Measurements from ENCODE around the gene PPFIA3. TPM values are rescaled to one million over a fixed set of nuclear protein-coding genes. Genes with fewer than 3 reads are reported as not detected.
A peak's percentile ranks its signal among the peaks of the same experiment; 100 is the strongest.

PPFIA3 gene
- total RNA-seq, 1 experiment from 2014 or later = 56.3 TPM

GRCh38 chr19:49151267-49152118, 32.1 kb downstream of the PPFIA3 start:
- peak; percentile 41 for ATAC-seq
- CTCF ChIA-PET = interaction anchor here (1.1 kb wide), 1 partner anchor 54 kb away, joined by 4 read pairs; no protein-coding TSS in a partner anchor
- Histone ChIP-seq H3K4me2 (ENCODE audit: low read length) (peak overlapping the region; percentile 91), H3K4me1 (ENCODE audit: insufficient read depth, low read length) (peaks cover 25% of the 10 kb centered on the region), H4K20me1 (ENCODE audit: low read length) (no peaks in the 10 kb centered on the region), H3K4me3 (ENCODE audit: low read length) (peak overlapping the region; percentile 71), H3K27ac (ENCODE audit: low read length) (peak overlapping the region; percentile 13; the same call in 1 of the 2 replicates), H3K9me3 (ENCODE audit: low read length) (no peaks in the 10 kb centered on the region), H3K36me3 (ENCODE audit: low read depth, low read length) (no peaks in the 10 kb centered on the region), H3F3A (ENCODE audit: low read length, unreplicated experiment) (no peaks in the 10 kb centered on the region), H2AFZ (ENCODE audit: low read length) (no peak overlapping the region), H3K9ac (ENCODE audit: low read length) (peak overlapping the region; percentile 75; the same call in 1 of the 2 replicates), H3K9me2 (replicated peaks; ENCODE audit: low read length) (no peaks in the 10 kb centered on the region), H3K79me2 (ENCODE audit: low read length) (no peaks in the 10 kb centered on the region), H3K27me3 (ENCODE audit: low read length) (no peaks in the 10 kb centered on the region)
- intact Hi-C loops (cut with micrococcal nuclease) = no loop called here
- peak; percentile 95 for DNase-seq
- TF ChIP-seq EZH2phosphoT487 (IDR thresholded peaks at IDR 0.05; ENCODE audit: borderline replicate concordance, low read length) = no peak
- no peak for TF ChIP-seq CTCF (conservative IDR thresholded peaks at IDR 0.05; ENCODE audit: low read depth, low read length)
- no peak for TF ChIP-seq EZH2 (IDR thresholded peaks at IDR 0.05; ENCODE audit: low read length, unreplicated experiment)
- no TSS peak for BruUV-seq (replicated peaks)
- POLR2A ChIA-PET (ENCODE audit: unreplicated experiment) = interaction anchor here (0.7 kb wide), 1 partner anchor 159 kb away, joined by 3 read pairs; no protein-coding TSS in a partner anchor

GRCh38 chr19:49152119-49152550, 32.8 kb downstream of the PPFIA3 start:
- CTCF ChIA-PET = no interaction called here
- intact Hi-C loops (cut with micrococcal nuclease) = no loop called here

More at GRCh38 chr19:49152119-49152550, 32.8 kb downstream of the PPFIA3 start:
- DNase-seq (no peak), ATAC-seq (no peak)
- no peaks in the 10 kb centered on the region for H3F3A ChIP-seq (ENCODE audit: low read length, unreplicated experiment)
- no peak overlapping the region for H3K27ac ChIP-seq (ENCODE audit: low read length)
- BruUV-seq (replicated peaks) = no TSS peak
- no peaks in the 10 kb centered on the region for H4K20me1 ChIP-seq (ENCODE audit: low read length)
- no peaks in the 10 kb centered on the region for H3K36me3 ChIP-seq (ENCODE audit: low read depth, low read length)
- H3K9me3 ChIP-seq (ENCODE audit: low read length) = no peaks in the 10 kb centered on the region
- H3K9ac ChIP-seq (ENCODE audit: low read length) = no peak overlapping the region
- H3K4me3 ChIP-seq (ENCODE audit: low read length) = no peak overlapping the region
- POLR2A ChIA-PET (ENCODE audit: unreplicated experiment) = no interaction called here
- TF ChIP-seq EZH2phosphoT487 (IDR thresholded peaks at IDR 0.05; ENCODE audit: borderline replicate concordance, low read length) = no peak
- TF ChIP-seq CTCF (conservative IDR thresholded peaks at IDR 0.05; ENCODE audit: low read depth, low read length) = no peak
- no peak for TF ChIP-seq EZH2 (IDR thresholded peaks at IDR 0.05; ENCODE audit: low read length, unreplicated experiment)
- no peak overlapping the region for H3K4me2 ChIP-seq (ENCODE audit: low read length)
- peaks cover 25% of the 10 kb centered on the region for H3K4me1 ChIP-seq (ENCODE audit: insufficient read depth, low read length)
- no peaks in the 10 kb centered on the region for H3K9me2 ChIP-seq (replicated peaks; ENCODE audit: low read length)
- no peaks in the 10 kb centered on the region for H3K79me2 ChIP-seq (ENCODE audit: low read length)
- H3K27me3 ChIP-seq (ENCODE audit: low read length) = no peaks in the 10 kb centered on the region
- H2AFZ ChIP-seq (ENCODE audit: low read length) = no peak overlapping the region

Data from PC-3 (cell line).